HEK293 (cell line): ENCODE data around the gene DOK7.

Experiments
- CTCF ChIA-PET: fragments of 350-600 bp; formaldehyde crosslinking; extraction: SDS; loops from one replicate; lab custom pipeline; 2021; ENCODE audit warnings: antibody characterized with exemption; lab: Yijun Ruan, JAX
- POLR2A ChIA-PET: fragments of 300-600 bp; formaldehyde crosslinking; extraction: SDS; loops from one replicate; lab custom pipeline; 2020; ENCODE audit warnings: antibody characterized with exemption, inconsistent platforms; lab: Yijun Ruan, JAX
- H3K27ac ChIP-seq: fragments of 200-500 bp; sonication (Bioruptor generic); 2 replicates; pipeline ENCODE4 v1.5.1; 2014; ENCODE audit warnings: low read depth, low read length, control low read depth, inconsistent platforms; ENCODE audit errors: extremely low read depth
- H3K36me3 ChIP-seq, 2 experiments: fragments of 200-500 bp in 1 of 2; sonication (Bioruptor generic) in 1 of 2; 1 replicate in 1 of 2; 2 replicates in 1 of 2; pipeline ENCODE4 v1.5.1; 2014 to 2017; ENCODE audit warnings: inconsistent platforms in 2 of 2, low read length in 2 of 2; ENCODE audit not compliant: control insufficient read depth in 2 of 2, insufficient read depth in 1 of 2
- H3K4me1 ChIP-seq: fragments of 200-500 bp; sonication (Bioruptor generic); 2 replicates; pipeline ENCODE4 v1.5.1; 2014; ENCODE audit warnings: mild to moderate bottlenecking, low read length, inconsistent platforms; ENCODE audit not compliant: control insufficient read depth, insufficient read depth
- H3K4me3 ChIP-seq: 2 replicates; pipeline ENCODE4 v1.5.1; 2011; ENCODE audit warnings: low read depth, mild to moderate bottlenecking, control low read depth, low read length, moderate library complexity
- H3K9me3 ChIP-seq: fragments of 200-500 bp; sonication (Bioruptor generic); 2 replicates; pipeline ENCODE4 v1.5.1; 2014; ENCODE audit warnings: low read depth, low read length, inconsistent platforms; ENCODE audit not compliant: control insufficient read depth, insufficient read depth
- ZBTB8A ChIP-seq: fragments of 450-650 bp; formaldehyde crosslinking; IDR thresholded peaks from 2 replicates; pipeline ENCODE4 v1.5.1; 2016; ENCODE audit warnings: missing biosample characterization, missing genetic modification characterization
- ZFHX2 ChIP-seq: fragments of 450-650 bp; formaldehyde crosslinking; conservative IDR thresholded peaks from 2 replicates; pipeline ENCODE4 v1.5.1; 2016; ENCODE audit warnings: missing biosample characterization, missing genetic modification characterization
- ZNF221 ChIP-seq: fragments of 450-650 bp; formaldehyde crosslinking; IDR thresholded peaks from 2 replicates; pipeline ENCODE4 v1.5.1; 2017; ENCODE audit warnings: missing biosample characterization, missing genetic modification characterization, borderline replicate concordance
- ZNF24 ChIP-seq: fragments of 450-650 bp; formaldehyde crosslinking; IDR thresholded peaks from 2 replicates; pipeline ENCODE4 v1.5.1; 2016; ENCODE audit warnings: missing biosample characterization, missing genetic modification characterization
- ZNF404 ChIP-seq: fragments of 450-650 bp; formaldehyde crosslinking; IDR thresholded peaks from 2 replicates; pipeline ENCODE4 v1.5.1; 2017; ENCODE audit warnings: missing biosample characterization, missing genetic modification characterization
- ZNF560 ChIP-seq: fragments of 450-650 bp; formaldehyde crosslinking; IDR thresholded peaks from 2 replicates; pipeline ENCODE4 v1.5.1; 2017; ENCODE audit warnings: missing biosample characterization, missing genetic modification characterization, borderline replicate concordance
- ZNF639 ChIP-seq: fragments of 450-650 bp; formaldehyde crosslinking; IDR thresholded peaks from 2 replicates; pipeline ENCODE4 v1.5.1; 2016; ENCODE audit warnings: missing biosample characterization, missing genetic modification characterization
- ZNF704 ChIP-seq: fragments of 450-650 bp; formaldehyde crosslinking; IDR thresholded peaks from 2 replicates; pipeline ENCODE4 v1.5.1; 2016; ENCODE audit warnings: missing biosample characterization, missing genetic modification characterization
- ZNF747 ChIP-seq: fragments of 450-650 bp; formaldehyde crosslinking; IDR thresholded peaks from 2 replicates; pipeline ENCODE4 v1.5.1; 2016; ENCODE audit warnings: missing biosample characterization, missing genetic modification characterization
- ZSCAN18 ChIP-seq: fragments of 450-650 bp; formaldehyde crosslinking; IDR thresholded peaks from 2 replicates; pipeline ENCODE4 v1.5.1; 2016; ENCODE audit warnings: missing biosample characterization, missing genetic modification characterization
- TF ChIP-seq, protein P1 (sequence below): fragments of 450-650 bp; IDR thresholded peaks from 2 replicates; pipeline ENCODE4 v1.5.1; 2018; ENCODE audit warnings: missing biosample characterization, missing genetic modification characterization
- TF ChIP-seq, protein P2 (sequence below): fragments of 450-650 bp; formaldehyde crosslinking; IDR thresholded peaks from 2 replicates; pipeline ENCODE4; 2016; ENCODE audit warnings: missing biosample characterization, missing genetic modification characterization
- TF ChIP-seq, protein P3 (sequence below): fragments of 450-650 bp; formaldehyde crosslinking; IDR thresholded peaks from 2 replicates; pipeline ENCODE4 v1.5.1; 2016; ENCODE audit warnings: missing biosample characterization, missing genetic modification characterization
- TF ChIP-seq, protein P4 (sequence below): fragments of 450-650 bp; formaldehyde crosslinking; IDR thresholded peaks from 2 replicates; pipeline ENCODE4 v1.5.1; 2016; ENCODE audit warnings: missing biosample characterization, missing genetic modification characterization, borderline replicate concordance

DOK7 gene

DNA sequence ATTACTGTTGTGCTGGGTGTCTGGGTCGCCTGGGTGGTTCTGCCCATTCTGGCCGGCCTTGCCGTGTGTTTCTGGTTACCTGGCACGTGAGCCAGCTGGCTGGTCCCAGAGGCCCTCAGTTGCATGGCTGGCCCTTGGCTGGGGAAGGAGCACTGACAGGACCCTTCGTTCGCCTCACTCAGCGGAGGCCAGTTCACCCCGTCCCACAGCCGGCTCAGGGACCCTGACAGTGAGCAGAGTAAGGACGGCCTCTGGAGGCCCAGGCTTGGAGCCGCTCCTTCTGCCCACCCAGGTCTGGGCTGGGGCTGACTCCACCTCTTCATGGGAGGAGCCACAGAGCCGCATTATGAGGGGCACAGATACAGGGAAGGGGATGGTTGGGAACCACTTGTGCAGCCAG, 41.6 kb upstream of the DOK7 start:
- Histone ChIP-seq H3K27ac (no peak overlapping the region), H3K9me3 (no peaks in the 10 kb centered on the region), H3K4me3 (no peak overlapping the region), H3K36me3 (peaks cover 0 to 17% of the 10 kb centered on the region in 2 experiments; a peak in 1 of 3 replicates), H3K4me1 (no peaks in the 10 kb centered on the region)
- ChIA-PET POLR2A (no interaction called here), CTCF (interaction anchor here (0.9 kb wide), 1 partner anchor 41 kb away, joined by 5 read pairs; no protein-coding TSS in a partner anchor)
- TF ChIP-seq ZNF704 (tag by site-specific recombination) (no peak), ZNF747 (no peak), ZBTB8A (tag by site-specific recombination) (no peak), ZNF560 (tag by site-specific recombination) (no peak), ZNF221 (tag by site-specific recombination) (no peak), ZNF404 (tag by site-specific recombination) (no peak)
- TF ChIP-seq, protein P1, sequence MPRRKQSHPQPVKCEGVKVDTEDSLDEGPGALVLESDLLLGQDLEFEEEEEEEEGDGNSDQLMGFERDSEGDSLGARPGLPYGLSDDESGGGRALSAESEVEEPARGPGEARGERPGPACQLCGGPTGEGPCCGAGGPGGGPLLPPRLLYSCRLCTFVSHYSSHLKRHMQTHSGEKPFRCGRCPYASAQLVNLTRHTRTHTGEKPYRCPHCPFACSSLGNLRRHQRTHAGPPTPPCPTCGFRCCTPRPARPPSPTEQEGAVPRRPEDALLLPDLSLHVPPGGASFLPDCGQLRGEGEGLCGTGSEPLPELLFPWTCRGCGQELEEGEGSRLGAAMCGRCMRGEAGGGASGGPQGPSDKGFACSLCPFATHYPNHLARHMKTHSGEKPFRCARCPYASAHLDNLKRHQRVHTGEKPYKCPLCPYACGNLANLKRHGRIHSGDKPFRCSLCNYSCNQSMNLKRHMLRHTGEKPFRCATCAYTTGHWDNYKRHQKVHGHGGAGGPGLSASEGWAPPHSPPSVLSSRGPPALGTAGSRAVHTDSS (tag by site-specific recombination): no peak
- TF ChIP-seq, protein P2, sequence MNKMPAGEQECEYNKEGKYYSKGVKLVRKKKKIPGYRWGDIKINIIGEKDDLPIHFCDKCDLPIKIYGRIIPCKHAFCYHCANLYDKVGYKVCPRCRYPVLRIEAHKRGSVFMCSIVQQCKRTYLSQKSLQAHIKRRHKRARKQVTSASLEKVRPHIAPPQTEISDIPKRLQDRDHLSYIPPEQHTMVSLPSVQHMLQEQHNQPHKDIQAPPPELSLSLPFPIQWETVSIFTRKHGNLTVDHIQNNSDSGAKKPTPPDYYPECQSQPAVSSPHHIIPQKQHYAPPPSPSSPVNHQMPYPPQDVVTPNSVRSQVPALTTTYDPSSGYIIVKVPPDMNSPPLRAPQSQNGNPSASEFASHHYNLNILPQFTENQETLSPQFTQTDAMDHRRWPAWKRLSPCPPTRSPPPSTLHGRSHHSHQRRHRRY (tag by site-specific recombination): no peak
- TF ChIP-seq, protein P3, sequence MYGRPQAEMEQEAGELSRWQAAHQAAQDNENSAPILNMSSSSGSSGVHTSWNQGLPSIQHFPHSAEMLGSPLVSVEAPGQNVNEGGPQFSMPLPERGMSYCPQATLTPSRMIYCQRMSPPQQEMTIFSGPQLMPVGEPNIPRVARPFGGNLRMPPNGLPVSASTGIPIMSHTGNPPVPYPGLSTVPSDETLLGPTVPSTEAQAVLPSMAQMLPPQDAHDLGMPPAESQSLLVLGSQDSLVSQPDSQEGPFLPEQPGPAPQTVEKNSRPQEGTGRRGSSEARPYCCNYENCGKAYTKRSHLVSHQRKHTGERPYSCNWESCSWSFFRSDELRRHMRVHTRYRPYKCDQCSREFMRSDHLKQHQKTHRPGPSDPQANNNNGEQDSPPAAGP (tag by site-specific recombination): no peak

DNA sequence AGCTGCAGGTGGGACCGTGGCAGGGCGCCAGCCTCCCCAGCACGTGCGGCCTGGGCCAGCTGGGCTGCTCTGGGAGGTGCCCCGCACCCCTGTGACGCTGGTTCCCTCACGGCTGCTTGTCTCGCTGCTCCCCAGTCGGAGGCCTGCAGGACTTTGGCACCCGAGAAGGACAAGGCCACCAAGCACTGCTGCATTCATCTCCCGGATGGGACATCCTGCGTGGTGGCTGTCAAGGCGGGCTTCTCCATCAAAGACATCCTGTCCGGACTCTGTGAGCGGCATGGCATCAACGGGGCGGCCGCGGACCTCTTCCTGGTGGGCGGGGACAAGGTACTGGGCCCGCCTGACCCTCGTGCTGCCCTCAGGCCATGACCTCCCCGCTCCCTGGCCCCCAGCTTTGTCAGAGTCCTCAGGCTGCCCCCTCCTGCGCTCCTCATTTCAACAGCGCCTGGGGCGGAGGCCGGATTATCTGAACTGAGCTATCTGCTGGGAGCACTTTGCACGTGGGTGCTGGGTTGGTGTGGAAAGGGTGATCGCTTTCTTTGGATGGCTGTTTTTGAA, 40.8 kb upstream of the DOK7 start:
- no peak overlapping the region for H3K4me3 ChIP-seq
- CTCF ChIA-PET: interaction anchor here (0.8 kb wide), 1 partner anchor 53 kb away, joined by 3 read pairs; no protein-coding TSS in a partner anchor
- no peak overlapping the region for H3K27ac ChIP-seq
- H3K36me3 ChIP-seq: peaks cover 0 to 9% of the 10 kb centered on the region in 2 experiments; a peak in 1 of 3 replicates
- POLR2A ChIA-PET: no interaction called here
- no peaks in the 10 kb centered on the region for H3K4me1 ChIP-seq
- H3K9me3 ChIP-seq: no peaks in the 10 kb centered on the region
- TF ChIP-seq ZNF704 (tag by site-specific recombination): no peak
- TF ChIP-seq ZFHX2 (tag by site-specific recombination): no peak
- TF ChIP-seq, protein P2 (tag by site-specific recombination): no peak
- TF ChIP-seq ZNF24 (tag by site-specific recombination): no peak
- TF ChIP-seq, protein P3 (tag by site-specific recombination): no peak
- no peak for TF ChIP-seq ZNF639 (tag by site-specific recombination)
- TF ChIP-seq, protein P4, sequence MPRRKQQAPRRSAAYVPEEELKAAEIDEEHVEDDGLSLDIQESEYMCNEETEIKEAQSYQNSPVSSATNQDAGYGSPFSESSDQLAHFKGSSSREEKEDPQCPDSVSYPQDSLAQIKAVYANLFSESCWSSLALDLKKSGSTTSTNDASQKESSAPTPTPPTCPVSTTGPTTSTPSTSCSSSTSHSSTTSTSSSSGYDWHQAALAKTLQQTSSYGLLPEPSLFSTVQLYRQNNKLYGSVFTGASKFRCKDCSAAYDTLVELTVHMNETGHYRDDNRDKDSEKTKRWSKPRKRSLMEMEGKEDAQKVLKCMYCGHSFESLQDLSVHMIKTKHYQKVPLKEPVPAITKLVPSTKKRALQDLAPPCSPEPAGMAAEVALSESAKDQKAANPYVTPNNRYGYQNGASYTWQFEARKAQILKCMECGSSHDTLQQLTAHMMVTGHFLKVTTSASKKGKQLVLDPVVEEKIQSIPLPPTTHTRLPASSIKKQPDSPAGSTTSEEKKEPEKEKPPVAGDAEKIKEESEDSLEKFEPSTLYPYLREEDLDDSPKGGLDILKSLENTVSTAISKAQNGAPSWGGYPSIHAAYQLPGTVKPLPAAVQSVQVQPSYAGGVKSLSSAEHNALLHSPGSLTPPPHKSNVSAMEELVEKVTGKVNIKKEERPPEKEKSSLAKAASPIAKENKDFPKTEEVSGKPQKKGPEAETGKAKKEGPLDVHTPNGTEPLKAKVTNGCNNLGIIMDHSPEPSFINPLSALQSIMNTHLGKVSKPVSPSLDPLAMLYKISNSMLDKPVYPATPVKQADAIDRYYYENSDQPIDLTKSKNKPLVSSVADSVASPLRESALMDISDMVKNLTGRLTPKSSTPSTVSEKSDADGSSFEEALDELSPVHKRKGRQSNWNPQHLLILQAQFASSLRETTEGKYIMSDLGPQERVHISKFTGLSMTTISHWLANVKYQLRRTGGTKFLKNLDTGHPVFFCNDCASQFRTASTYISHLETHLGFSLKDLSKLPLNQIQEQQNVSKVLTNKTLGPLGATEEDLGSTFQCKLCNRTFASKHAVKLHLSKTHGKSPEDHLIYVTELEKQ: no peak
- TF ChIP-seq ZSCAN18: no peak
